Stimulated activated CD8-positive, alpha-beta memory T cell treated with anti-CD3 and anti-CD28 coated beads, Interleukin-12 subunit alpha, Interleukin-12 subunit beta, amount 100 ng/mL, for 4 hours (primary cell): ENCODE results near the gene FMO1.
"Not testable (repeated sequence)": the region's sequence is repeated elsewhere in the genome, so short reads cannot be mapped to it uniquely, and the experiment has no call there.

Source experiments
- DNase-seq: peaks from one replicate; pipeline ENCODE4 v3.0.0-alpha.2; 2020; ENCODE audit warnings: low read depth

Gene FMO1

DNA sequence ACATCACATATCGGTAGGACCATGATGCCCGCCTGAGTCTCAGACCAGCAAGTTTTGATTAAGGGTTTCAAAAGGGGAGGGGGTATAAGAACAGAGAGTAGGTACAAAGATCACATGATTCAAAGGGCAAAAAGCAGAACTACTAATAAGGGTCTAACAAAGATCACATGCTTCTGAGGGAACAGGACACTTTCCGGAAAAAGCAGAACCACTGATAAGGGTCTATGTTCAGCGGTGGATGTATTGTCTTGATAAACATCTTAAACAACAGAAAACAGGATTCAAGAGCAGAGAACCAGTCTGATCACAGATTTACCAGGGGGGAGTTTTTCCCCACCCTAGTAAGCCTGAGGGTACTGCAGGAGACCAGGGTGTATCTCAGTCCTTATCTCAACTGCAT is 12.1 kb upstream of the FMO1 start:
- not testable (repeated sequence) for DNase-seq

DNA sequence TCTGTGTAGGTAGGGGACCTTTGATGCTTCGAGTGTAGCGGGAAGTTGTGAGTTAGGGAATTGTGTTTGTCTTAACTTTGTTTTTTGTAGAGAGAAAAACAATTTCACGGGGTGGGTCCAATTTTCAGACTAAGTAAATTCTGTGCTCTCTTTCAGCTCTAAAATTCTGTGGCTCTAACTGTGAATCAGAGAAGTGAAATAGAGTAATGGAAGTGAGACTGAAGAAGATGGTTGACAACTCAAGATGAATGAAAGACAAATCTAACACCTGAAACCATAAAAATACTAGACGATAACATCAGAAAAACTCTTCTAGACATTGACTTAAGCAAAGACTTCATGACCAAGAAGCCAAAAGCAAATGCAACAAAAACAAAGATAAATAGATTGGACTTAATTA is 4.4 kb upstream of the FMO1 start:
- no peak for DNase-seq

DNA sequence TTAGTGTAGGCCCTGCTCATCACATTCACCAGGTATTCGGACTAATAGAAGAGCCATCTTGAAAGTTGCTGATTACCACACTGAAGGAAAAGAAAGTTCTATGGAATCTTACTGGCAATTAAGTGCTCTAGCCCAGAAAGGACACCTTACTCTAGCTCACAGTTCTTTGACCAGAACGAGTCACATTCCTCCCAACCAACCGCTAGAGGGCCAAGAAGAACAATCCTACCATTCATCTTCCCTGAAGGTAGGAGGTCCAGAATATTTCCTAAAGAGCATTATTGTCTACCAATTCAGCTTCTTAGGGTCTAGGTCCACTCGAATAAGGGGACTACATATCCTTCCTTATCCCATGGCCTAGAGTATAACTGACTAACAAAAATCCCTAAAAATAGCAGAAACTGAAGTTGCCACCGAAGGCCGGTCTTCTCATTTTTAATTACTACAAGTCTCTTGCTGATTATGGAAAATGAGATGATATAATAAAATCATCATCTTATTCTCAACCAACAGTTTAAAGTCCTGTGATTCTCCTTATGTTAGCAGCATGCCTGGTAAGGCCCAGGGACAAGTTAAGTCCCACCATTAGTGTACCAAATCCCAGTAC is 2.7 kb upstream of the FMO1 start:
- no peak for DNase-seq

DNA sequence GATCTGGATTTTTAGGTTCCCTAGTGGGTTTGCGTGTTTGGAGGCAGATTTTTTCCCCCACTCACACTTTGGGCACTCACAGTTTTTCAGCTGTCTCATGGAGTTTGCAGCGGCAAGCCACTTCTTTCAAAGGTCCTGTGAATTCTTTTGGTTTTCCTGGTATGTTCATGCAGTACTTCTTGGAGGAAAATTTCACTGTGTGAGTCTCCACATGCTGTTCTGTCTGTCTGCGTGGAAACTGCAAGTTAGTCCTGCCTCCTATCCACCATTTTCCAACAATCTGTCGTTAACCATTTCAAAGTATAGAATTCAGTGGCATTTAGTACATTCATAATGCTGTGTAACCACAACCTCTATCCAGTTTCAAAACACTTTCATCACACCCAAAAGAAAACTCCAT is 793 bp upstream of the FMO1 start:
- no peak for DNase-seq

DNA sequence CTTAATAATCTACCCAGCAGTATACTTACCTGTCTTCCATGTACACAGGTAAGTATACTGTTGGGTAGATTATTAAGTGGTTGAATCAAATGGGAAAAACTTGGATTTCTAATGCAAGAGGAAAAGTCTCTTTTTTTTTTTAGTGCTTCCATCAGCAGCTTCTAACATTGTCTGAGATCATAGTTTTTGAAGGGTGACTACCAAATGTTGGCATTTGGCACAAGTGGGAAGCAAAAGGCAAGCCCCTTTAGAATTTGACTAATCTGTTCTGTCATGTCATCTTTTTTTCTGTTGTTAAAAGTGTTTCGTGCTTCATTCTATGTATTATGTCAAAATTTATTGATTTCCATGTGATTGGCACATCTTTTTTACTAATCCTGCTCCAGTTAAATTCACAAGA is 547 bp downstream of the FMO1 start:
- no peak for DNase-seq

DNA sequence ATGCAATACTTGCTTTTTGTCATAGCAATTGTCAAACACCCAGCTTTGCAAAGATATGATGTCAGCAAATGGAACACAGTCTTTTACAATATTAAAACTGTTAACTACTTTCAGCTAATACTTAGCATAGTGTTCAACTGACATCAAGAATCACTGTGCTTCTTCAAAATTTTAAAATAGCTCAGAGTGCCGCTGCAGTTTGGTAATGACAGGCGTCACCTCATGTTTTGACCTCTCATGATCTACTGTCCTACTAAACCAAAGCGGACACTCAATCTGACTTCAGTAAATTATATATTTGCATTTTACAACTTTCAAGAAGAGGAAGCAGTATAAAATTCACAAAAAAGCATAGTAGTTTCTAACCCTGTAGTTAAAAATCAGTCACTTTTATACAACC is 2.0 kb downstream of the FMO1 start:
- DNase-seq: no peak

DNA sequence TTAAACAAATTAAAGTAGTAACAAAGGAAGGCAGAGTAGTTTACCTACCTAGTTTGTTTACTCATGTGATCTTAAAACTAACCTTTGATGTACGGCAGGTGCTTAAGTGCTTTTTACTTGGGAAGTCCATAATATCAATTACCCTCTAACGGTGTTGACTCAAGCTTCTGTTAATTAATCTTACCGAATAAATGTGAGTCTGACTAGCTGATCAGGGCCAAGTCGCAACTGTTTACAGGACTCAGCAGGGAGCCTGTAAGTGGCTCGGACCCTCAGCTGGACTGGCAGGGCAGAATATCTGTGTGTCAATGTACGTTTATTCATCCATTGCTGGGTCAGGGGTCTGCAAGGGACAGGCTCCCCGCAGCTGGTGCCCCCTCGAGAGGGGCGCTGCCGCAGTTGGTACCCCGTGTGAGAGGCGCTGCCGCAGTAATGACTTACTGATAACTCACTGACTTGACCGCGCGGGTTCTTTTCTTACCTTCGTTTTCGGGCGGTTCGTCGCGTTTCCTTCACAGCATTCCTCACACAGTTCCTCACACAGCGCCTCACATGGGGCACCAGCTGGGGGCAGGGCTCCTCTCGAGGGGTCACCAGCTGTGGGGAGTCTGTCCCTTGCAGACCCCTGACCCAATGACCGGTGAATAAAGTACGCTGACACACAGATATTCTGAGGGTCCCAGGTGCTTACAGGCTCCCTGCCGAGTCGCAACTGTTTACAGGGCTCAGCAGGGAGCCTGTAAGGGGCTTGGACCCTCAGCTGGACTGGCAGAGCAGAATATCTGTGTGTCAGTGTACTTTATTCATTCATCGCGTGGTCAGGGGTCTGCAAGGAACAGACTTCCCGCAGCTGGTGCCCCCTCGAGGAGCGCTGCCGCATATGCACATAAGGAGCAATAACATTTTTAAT is 3.0 kb downstream of the FMO1 start:
- no peak for DNase-seq

DNA sequence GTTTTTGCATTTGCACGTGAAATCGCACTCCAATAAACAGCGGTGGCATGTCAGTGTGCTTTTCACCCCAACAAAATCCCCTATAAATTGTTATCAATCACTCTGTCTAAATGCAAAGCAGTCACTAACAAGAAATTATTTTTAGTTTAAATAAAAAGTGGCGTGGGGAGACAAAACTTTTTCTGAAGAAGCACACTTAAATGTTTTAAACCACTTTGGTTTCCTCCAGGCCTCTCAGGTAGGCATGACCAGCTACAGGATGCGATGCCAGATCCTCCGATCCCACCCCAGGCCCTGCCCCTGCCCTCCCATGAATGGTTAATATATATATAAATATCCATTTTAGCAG is 3.6 kb downstream of the FMO1 start:
- DNase-seq: no peak

DNA sequence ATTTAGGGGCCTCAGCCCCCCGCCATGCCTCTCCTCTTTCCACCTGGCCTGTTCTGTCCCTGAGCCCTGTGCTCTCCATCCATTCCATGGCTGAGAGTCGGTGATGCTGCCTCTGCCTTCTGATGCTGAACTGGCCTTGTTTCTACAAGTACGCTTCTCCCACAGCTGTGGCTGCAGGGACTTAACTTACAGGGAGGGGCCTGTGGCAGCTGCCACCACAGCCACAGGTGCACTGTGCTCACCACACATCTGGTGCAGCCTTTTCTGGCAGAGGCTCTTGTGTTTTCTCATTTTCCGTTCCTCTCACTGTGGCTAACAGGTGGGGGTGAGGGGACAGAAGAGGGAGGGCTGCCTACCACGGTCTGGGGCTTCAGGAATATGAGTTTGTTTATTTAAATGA is 4.2 kb downstream of the FMO1 start:
- no peak for DNase-seq

DNA sequence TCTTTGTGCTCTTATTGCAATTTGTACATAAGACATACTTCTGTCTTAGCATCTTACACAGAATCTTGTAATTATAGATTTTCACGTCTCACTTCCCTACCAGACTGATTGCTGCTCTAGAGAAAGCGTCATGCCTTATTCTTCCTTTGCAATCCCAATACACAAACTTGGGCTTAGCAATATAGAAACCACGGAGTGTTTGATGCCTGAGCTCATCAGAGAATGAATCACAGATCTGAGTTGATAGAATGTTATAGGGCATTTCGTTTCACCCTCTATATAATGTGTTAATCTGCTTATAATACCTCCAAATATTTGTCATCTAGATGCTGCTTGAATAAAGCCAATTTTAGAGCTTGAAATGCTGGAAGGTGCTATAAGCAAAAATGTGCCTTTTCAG is 6.6 kb downstream of the FMO1 start:
- DNase-seq: no peak

DNA sequence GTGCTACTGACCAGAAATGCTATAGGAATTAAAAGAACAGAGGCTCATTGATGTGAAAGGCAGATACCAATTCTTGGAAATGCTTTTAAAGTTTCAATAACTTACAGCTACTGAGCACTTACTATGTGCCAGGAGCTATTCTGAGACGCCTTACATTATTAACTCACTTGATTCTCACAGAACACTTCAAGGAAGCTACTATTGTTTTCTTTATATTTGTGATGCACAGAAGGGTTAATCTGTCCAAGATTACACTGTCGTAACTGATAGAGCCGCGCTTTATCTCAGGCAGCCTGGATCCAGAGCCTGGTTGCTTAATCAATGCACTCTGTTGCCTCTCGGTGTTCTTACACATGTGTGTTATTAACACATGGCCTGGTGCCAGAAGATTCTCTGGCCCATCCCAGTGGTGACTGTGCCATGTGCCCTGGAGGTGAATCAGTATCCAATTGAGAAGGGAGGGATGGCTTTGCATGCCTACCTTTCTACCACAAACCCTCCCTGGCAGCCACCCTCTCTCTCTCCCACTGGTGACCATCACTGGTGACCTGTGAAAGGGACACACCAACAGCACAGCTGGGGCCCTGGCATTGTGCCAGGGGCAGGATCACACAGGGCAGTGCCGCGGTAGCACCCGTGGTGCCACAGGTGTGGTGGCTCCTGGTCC is 8.8 kb downstream of the FMO1 start:
- DNase-seq: no peak

DNA sequence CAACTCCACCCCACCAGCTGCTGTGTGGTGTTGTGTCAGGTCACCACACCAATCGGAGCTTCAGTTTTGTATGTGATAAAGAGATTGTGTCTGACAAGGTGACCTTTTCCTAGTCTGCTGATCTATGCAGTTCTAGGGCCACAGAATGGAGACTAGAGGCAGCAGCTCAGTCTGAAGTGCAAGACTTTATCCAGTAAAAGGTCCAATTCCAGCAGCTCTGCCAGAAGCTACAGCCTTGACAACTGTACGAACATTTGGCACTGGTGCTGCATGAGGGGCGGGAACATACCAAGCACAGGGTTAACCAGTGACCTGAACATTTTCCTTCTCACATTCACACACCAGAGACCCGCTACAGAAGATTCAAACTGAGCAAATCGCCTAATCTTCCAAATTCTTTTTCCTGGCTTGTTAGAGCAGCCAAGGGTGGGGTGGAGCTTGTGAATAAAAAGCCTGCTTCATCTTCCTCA is 9.3 kb downstream of the FMO1 start:
- no peak for DNase-seq

DNA sequence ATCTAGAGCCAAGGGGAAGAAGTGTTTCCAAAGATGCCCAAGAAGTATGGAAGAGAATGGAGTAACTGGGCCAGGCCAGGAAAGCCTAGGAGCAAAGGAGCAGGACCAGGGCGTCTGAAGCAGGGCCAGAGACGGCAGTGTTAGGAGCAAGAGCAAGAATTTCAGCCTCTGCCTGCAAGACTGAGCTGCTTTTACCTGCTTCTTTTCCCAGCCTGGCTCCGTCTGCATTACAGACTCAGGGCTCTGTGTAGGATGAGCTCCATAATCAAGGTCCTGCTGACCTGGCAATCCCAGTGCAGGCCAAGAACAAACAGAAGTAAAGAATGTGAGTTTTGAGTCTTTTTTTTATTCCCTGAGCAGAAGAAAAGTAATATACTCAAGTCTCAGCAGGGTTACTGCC is 10.1 kb downstream of the FMO1 start:
- no peak for DNase-seq

DNA sequence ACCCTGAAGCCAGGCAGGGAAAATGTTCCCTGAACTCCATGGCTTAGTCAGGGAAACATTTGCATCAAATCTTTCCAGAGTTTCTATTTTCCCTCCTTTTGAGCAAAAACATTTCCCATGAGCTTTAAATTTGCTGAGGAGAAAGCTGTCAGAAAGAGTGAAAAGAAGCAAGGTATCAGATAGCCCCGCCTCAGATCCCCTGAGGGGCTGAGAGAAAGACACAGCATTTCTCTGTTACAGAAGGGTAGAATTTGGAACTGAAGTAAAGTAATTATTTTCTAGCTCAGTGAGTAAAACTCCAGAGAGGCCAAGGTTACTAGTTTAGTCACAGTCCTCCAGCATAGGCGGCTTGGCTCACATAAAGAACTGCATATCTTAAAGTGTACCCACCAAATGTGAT is 10.6 kb downstream of the FMO1 start:
- no peak for DNase-seq

DNA sequence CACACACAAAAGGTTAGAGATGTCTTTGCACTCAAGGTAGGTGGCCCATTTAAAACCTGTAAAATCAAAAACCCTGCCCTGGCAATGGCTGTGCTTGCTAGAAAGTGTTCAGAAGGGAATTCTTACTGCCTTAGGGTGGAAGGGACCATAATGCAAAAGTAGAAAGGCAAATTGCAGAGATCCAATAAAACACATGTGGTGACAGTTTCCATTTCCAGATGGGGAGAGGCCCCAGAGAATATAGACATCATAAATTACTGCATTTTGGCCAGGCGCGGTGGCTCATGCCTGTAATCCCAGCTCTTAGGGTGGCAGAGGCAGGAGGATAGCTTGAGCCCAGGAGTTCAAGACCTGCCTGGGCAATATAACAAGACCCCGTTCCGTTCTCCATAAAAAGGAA is 13.0 kb downstream of the FMO1 start:
- no peak for DNase-seq

DNA sequence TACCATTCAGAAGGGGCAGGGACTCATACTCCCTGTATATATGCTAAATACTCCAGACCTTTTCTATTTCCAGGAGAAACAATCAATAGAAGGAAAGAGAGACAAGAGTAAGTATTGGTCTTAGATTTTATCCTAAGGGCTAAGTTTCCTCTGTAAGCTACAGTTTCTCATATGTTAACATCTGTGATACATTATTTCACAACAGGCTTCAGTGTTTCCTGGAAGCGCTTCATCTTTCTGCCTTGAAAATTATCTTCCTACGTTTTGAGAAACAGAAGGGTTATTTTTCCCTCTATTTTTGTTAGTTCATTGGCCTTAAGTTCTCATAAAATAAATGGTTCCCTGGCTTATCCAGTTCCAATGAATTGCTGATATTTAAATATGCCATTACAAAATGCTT is 15.6 kb downstream of the FMO1 start:
- DNase-seq: no peak

DNA sequence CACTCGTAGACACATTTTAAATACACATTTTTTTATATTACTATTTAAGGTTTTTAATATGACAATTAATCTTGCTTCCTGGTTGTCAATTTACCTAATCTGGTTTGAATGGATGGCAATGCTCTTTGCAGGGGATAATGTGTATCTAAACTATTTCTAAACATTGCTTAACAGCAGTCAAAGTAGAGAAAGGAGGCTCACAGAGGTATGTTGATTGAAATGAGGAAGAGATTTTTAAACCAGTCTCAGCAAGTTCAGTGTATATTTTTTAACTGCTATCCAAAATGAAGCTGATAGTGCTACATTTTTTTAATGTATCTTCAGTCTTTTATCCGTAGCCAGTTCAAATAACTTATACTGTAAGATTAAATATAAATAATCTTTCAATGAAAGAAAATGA is 17.4 kb downstream of the FMO1 start:
- DNase-seq: no peak

DNA sequence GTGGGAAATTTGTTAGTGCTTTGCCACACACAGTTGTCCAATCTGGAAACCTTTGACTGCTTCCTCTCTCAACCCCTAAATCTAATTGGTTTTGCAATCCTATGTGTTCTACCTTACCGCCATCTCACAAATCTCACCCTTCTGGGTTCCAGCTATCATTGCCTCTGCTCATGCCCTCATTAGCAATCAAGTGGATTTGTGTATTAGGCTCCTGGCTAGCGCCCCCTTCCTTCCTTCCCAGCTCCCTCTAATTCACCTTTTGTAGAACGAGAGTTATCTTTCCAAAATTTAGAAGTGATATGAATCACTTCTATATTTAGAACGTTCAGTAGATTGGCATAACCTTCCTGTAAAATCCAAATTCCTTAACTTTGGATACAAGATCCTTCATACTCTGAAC is 18.6 kb downstream of the FMO1 start:
- no peak for DNase-seq

DNA sequence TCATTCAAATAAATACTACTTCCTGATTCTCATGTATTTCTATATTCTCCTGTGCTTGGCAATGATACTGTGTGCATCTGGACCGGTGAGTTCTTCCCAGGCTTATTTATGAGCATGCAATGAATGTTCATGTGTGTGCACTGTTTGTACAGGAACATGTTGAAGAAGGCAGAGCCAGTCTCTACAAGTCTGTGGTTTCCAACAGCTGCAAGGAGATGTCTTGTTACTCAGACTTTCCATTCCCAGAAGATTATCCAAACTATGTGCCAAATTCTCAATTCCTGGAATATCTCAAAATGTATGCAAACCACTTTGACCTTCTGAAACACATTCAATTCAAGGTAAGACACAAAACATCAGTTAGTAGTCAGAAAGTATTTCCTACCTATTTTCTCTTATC is 19.1 kb downstream of the FMO1 start:
- no peak for DNase-seq

DNA sequence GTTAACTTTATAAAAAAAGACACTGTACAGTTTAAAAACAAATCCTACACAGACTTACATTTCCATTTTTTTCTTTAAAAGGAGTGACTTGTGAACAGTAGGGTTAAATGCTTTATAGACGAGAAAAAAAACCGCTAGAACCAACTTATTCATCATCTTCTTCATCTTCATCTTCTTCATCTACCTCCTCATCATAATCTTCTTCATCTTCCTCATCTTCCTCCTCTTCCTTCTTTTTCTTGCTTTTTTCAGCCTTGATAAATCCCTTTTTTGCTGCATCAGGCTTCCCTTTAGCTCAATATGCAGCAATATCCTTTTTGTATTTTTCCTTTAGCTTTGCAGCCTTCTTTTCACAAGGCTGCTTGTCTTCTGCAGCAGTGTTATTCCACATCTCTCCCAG is 22.5 kb downstream of the FMO1 start:
- DNase-seq: no peak

DNA sequence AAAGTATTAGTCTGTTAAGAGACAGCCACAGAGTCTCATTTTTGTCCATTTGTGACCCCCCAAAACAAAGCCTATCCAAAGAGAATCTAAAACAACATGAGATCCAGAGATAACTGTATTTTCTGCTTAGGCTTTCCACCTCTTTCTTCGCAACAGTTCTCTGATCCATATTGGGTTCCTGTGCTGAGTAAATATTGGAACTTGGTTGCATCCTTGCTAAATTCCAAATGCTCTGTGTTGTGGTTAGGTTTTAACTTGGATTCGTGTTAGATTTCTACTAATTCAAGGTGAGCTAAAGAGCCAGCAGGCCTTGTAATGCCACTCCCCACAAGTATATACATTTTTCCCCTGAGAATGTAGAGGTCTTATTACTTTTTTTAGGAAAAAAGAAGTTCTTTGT is 29.2 kb downstream of the FMO1 start:
- DNase-seq: no peak

DNA sequence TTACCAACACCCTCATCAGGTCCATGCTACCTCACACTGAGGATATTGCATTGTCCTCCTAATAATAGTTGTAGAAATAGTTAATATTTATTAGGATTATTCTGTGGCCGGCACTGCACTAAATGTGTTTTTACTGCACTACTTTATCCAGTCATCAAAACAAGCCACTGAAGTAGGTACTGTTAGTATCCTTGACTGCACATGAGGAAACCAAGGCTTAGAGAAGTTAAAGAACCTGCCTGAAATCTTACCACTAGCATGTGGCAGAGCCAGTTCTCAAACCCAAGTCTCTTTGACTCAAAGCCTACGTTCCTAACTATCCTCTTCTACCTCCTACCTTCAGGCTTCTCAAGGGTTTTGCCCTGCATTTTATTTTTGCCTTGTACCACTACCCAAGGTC is 30.9 kb downstream of the FMO1 start:
- DNase-seq: no peak

DNA sequence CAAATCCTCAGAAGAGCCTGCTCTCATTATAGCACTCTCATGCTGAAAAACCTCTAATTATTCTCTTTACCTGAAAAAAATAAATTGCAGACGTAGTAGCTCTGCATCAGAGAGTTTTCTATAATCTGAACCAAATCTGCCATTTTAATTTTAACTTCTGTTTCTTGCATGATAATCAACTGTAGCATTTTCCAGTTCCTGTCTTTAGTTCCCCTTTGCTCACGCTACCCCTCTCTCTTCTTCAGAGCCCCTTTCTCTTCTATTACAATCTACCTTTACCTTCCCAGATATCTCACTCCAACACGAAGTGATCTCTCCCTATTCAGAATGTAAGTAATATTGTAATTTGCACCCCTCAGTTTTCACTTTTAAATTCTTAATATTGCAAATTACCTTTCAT is 31.4 kb downstream of the FMO1 start:
- DNase-seq: no peak
